NCI-H748 (cell line): ENCODE results near the gene PTPRD.

ENCODE experiments used
- DNase-seq: peaks from one replicate; lab custom pipeline; 2025; ENCODE audit not compliant: unreplicated experiment; lab: John Stamatoyannopoulos, UW

Gene PTPRD

GRCh38 chr9:8670751-8671150, 1942.1 kb downstream of the PTPRD start:
- no peak for DNase-seq

DNA sequence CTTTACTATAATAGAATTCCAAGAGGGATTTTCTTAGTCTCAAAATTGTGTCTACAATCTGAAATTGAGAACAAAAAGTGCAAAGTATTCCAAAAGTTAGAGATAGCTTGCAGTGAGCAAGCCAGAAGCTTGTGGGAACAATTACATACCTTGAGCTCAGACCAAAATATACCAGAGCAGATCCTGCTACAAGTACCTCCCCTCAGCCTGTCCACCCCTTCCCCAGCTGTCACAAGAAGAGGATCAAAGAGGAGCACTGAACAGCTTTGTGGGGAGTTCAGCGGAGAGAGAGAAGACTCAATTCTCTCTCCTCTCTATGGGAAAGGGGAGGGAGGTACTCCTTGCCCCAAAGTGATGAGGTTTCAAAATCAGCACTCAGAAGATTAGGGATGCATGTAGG, 1944.1 kb downstream of the PTPRD start:
- DNase-seq = no peak

- DNase-seq = no peak
Observed at GRCh38 chr9:8668231-8668630, 1944.6 kb downstream of the PTPRD start.

GRCh38 chr9:8666060-8666459, 1946.7 kb downstream of the PTPRD start:
- no peak for DNase-seq

DNA sequence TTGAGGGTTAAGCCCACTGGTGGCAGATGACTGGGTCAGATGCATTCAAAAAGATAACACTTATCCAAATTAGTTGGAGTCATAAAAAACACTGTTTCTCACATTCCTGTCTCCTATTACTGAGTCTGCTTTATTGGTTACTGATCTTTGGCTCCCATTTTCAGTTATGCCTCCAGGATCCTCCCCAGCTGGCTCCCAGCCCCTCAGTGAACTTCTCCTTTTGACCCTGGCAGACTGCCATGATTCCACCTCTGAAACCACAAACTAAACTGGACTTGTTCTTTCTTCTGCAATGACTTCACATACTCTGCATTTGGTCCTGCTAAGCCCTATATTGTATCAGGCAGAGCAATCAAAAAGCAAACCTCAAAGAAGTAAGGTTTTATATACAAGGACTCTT, 1952.4 kb downstream of the PTPRD start:
- no peak for DNase-seq

GRCh38 chr9:8659108-8659507, 1953.7 kb downstream of the PTPRD start:
- no peak for DNase-seq

GRCh38 chr9:8655071-8655470, 1957.7 kb downstream of the PTPRD start:
- no peak for DNase-seq

GRCh38 chr9:8653855-8654254, 1958.9 kb downstream of the PTPRD start:
- DNase-seq = no peak

DNA sequence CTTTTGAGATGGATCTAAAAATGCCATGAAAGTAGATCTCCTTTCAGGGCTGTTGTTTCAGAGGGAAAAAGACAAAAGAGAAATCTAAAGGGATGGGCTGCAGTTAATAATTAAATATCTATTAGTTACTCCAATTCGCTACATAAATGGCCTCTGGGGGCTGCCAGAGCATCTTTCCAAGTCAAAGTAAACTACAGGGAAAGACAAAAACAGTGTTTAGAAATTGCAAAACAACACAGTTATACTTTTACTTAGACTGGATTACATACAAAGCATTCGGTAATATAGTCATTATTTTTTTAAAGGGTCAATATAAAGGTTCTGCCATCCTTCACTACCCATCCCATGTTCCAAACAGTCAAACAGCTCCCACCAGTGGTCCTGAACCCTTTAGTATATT, 1959.7 kb downstream of the PTPRD start:
- DNase-seq = no peak

GRCh38 chr9:8652255-8652654, 1960.5 kb downstream of the PTPRD start:
- peak; percentile 42 for DNase-seq

- DNase-seq = no peak
Observed at GRCh38 chr9:8651846-8652215, 1961.0 kb downstream of the PTPRD start.

DNA sequence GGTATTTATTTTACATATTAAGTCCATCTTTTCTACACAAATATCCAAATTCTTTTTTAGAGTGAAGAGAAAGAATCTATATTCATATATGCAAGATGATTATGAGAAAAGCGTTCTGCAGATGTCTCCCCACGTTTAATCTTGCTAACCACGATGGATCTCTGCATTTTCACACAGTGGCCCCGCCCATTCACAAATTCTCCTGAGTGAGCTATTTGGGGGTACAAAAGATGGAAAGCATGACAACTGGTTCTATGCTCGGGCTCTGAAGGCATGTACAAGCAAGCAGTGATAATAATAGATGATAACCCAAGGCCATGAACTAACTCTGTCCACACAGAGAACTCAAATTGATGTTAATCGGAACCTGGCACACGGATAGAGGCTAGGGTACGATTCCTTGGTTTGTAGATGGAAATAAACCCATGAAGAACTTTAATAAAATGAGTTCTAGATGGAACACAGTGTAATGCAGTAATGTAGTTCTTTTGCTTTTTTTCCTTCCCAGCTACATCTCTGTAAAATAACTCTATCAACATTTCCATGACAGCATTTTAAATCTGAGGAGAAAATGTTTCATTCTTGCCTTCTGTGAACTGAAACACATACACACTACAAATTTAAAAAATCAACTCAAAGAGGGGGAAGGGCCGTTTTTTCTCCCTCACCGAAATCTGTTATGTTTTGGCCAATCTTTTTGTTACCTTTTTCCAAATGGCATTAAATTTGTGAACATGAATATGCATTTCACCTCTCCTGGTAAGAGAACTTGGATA, 1961.5 kb downstream of the PTPRD start:
- no peak for DNase-seq

DNA sequence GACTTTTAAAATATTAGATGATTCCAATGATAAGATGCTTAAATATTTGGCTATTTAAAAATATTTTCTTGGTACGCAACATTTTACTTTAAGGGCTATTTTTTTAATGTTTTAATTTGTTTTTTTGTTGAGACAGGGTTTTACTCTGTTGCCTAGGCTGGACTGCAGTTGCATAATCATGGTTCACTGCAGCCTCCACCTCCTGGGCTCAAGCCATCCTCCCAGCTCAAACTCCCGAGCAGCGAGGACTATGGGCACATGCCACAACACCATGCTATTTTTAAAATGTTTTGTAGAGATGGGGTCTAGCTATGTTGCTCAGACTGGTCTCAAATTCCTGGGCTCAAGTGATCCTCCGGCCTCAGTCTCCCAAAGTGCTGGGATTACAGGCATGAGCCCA, 1963.0 kb downstream of the PTPRD start:
- no peak for DNase-seq

GRCh38 chr9:8649160-8649559, 1963.6 kb downstream of the PTPRD start:
- no peak for DNase-seq

DNA sequence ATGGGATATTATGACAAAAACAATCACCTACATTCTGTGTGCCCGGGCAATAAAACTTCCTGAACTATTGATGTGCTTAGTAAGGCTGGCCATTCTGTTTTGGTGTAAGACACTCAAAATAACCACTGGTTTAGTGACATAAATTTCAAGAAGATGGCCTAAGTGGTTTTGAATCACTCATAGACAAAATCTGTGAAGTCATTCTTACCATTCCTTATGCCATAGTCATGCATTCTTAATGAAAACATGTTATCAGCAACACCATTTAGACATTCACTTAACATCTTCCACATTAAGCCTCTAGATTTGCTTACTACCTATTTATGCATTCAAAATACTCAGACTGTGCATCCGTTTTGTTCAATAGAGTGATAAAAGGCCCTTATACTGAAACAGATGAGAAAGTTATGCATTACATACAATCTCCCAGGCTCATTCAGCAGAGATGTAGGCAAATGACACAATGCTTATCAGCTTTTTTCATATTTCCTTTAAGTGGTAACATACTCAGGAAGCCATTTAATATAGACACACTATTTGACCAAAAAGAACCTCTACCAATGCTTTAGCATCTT, 1964.4 kb downstream of the PTPRD start:
- no peak for DNase-seq

DNA sequence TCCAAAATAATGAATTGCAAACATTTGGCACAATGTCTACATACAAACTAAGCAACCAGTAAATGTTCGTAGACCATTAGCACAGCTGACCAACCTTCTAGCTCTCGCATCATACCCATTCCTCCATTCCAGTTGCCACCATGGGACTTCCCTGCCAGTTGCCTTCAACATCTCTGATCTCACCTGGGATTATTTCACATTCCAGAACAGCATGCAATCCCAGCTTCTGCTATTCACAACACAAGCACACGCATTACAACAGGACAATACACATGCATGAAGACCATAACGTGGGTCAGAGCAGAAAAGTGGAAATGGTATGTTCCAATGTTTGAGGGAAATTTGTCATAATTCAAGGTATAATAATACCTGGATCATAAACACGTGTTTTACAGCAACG, 1965.0 kb downstream of the PTPRD start:
- no peak for DNase-seq

GRCh38 chr9:8644571-8644970, 1968.2 kb downstream of the PTPRD start:
- no peak for DNase-seq

DNA sequence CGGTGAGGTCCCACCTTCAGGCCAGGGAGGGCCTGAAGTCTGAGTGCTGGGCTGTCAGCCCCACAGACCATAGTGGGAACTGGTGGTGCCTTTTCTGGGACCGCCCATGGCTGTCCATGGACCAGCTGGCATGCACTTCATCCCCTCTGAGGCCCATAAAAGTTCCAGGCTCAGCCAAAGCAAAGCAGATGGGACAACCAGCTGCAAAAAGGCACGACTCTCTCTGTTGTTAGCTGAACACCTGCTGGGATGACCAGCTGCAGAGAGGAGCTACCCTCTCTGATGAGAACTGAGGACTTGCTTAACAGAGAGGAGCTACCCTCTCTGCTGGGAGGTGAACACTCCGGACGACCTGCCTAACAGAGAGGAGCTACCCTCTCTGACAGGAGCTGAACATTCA, 1968.9 kb downstream of the PTPRD start:
- DNase-seq = no peak

GRCh38 chr9:8643464-8643863, 1969.3 kb downstream of the PTPRD start:
- DNase-seq = no peak

DNA sequence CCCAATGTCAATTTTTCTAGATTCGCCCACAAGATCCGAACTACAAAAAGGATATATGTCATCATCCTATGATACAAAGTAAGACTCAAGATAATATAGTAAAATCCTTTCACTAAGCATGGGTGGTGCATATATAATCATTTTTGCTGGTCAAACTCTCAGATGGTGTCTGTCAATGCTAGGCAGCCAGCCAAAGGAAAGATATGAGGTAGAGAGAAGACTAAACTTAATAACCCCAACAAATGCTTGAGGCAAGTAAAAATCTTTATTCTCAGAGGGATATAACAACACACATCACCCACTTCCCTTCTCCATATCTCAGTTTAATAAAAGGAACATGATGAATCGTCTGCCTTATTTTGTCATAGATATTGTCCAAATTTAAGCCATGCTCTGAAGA, 1972.0 kb downstream of the PTPRD start:
- DNase-seq = no peak

- no peak for DNase-seq
Observed at GRCh38 chr9:8637626-8638025, 1975.2 kb downstream of the PTPRD start.

DNA sequence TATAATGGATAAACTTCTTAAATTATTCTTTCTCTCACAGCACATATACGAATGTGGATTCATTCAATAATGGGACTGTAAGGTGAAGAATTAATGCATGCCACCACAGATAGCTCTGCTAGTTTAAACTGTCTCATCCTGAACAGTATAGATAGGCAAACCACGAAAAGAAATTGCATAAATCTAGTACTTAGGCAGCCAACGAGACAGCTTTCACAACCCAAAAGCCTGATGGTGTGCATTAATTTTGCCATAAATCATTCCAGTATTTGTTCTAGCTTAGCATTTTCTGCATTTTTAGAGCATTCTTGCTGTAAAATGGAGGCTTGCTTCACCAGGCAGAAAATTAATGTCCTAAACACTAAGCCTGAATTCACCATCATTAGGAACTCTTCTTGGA, 1979.0 kb downstream of the PTPRD start:
- no peak for DNase-seq

DNA sequence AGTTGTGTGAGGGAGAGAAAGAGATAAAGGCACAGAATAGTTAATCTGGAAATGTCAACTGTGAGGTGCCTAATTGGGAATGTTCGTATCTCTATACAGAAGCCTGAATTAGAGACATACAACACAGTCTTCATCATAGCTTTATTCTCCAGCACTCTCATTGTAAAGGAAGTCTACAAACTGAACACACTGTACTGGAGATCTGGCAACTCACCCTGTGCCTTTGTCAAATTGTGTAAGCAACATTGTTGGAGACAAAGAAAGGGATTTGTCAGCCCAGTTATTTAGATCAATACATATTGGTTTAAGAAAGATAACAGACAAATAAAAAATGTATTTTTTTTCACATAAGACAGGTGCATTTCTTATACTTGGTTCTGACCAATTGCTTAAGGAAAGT, 1980.3 kb downstream of the PTPRD start:
- no peak for DNase-seq
